Kidney (tissue), 22 donors: ENCODE results near the gene DDI2. TPM values are rescaled to one million over a fixed set of nuclear protein-coding genes. Genes with fewer than 3 reads are reported as not detected.

Source experiments
- DNase-seq, 5 donors: peaks; one replicate each; pipeline ENCODE4 v3.0.0-alpha.2; 2013 to 2020
- FAIRE-seq: peaks from 2 replicates; lab custom pipeline; 2012; peaks lifted over from hg19 to GRCh38; lab: Jason Lieb, UNC
- H3K27ac ChIP-seq, 2 donors: one replicate each; pipeline ENCODE4 v1.7.0; 2013; ENCODE audit warnings: low read depth in 2 of 2, low read length in 2 of 2, inconsistent platforms in 1 of 2
- H3K27me3 ChIP-seq: one replicate; pipeline ENCODE4 v1.7.1; 2013; ENCODE audit warnings: low read length, inconsistent platforms; ENCODE audit not compliant: control insufficient read depth, insufficient read depth
- H3K36me3 ChIP-seq, 3 donors: one replicate each; pipeline versions ENCODE4 v1.7.0 to v1.7.1; 2013; ENCODE audit warnings: low read length in 3 of 3, control low read depth in 1 of 3, inconsistent platforms in 1 of 3; ENCODE audit not compliant: insufficient read depth in 3 of 3, control insufficient read depth in 2 of 3
- H3K4me1 ChIP-seq, 3 donors: one replicate each; pipeline versions ENCODE4 v1.7.0 to v1.7.1; 2013; ENCODE audit warnings: low read length in 3 of 3, inconsistent platforms in 1 of 3, low read depth in 1 of 3; ENCODE audit not compliant: control insufficient read depth in 2 of 3, insufficient read depth in 2 of 3
- H3K4me3 ChIP-seq, 3 donors: one replicate each; pipeline versions ENCODE4 v1.7.0 to v1.8.1; 2013; ENCODE audit warnings: low read length in 3 of 3, control low read depth in 1 of 3, inconsistent platforms in 1 of 3
- H3K9ac ChIP-seq, 3 donors: one replicate each; pipeline versions ENCODE4 v1.7.0 to v1.7.1; 2013; ENCODE audit warnings: low read length in 3 of 3, control low read depth in 1 of 3, inconsistent platforms in 1 of 3
- H3K9me3 ChIP-seq, 3 donors: one replicate each; pipeline versions ENCODE4 v1.7.0 to v1.7.1; 2013; ENCODE audit warnings: low read length in 3 of 3, control low read depth in 1 of 3, inconsistent platforms in 1 of 3; ENCODE audit not compliant: control insufficient read depth in 2 of 3, insufficient read depth in 1 of 3
- CTCF ChIP-seq: IDR thresholded peaks from 3 replicates; pipeline ENCODE4 v1.5.1; 2012; ENCODE audit warnings: mild to moderate bottlenecking, moderate library complexity, borderline replicate concordance; ENCODE audit not compliant: insufficient read depth; ENCODE audit errors: extremely low read depth
- intact Hi-C: fragments of 100-400 bp; cut with DNase I; formaldehyde crosslinking; loops from one replicate; pipeline ENCODE4 v1.11.1; 2022
- long read RNA-seq, 10 donors: library from polyadenylated mRNA in 1 of 10; unstranded in 1 of 10; transcript quantifications; one replicate each; pipeline ENCODE4 v2.0.0 and lab custom pipeline, GENCODE V29; 2021 to 2026
- polyA plus RNA-seq: library from polyadenylated mRNA; stranded (reverse); fragments of 350-450 nt; fragmentation: Illumina TruSeq; extraction: RNeasy Lipid Tissue Mini Kit (QIAGEN cat#74804); gene quantifications from one replicate; pipeline ENCODE4 v1.2.3, GENCODE V29; 2014; ENCODE audit warnings: low read depth, low replicate concordance; ENCODE audit not compliant: insufficient read depth
- total RNA-seq: library from RNA; stranded (reverse); fragmentation: NEBNext Ultra II Directional; extraction: Animal tissue kit (Norgen Biotek cat#: 25700); gene quantifications from one replicate; pipeline ENCODE4 v1.2.1, GENCODE V29; 2021
- donor health status: control.
- donor health status: control.
- donor health status: control.
- donor health status: control.
- donor health status: control.
- donor health status: DM: yes; HTN: yes; CAD: no.
- donor health status: Normal renal cell carcinoma (clear cell type).

DDI2 gene
- total RNA-seq (28.3 TPM), polyA plus RNA-seq (4.0 TPM)
- long read RNA-seq, donor 1, full-length matches to known transcripts: 2 of 2 reads
- long read RNA-seq, donor 1, partial matches to known transcripts: 0 of 2 reads
- long read RNA-seq, donor 1, other reads (novel, unspliced or antisense): 0 of 2 reads
- long read RNA-seq, donor 2, full-length matches to known transcripts: 4 of 4 reads
- long read RNA-seq, donor 2, partial matches to known transcripts: 0 of 4 reads
- long read RNA-seq, donor 2, other reads (novel, unspliced or antisense): 0 of 4 reads
- long read RNA-seq, donor 3, full-length matches to known transcripts: 2 of 2 reads
- long read RNA-seq, donor 3, partial matches to known transcripts: 0 of 2 reads
- long read RNA-seq, donor 3, other reads (novel, unspliced or antisense): 0 of 2 reads
- long read RNA-seq, donor 4, partial matches to known transcripts: 0 of 1 reads
- long read RNA-seq, donor 4, other reads (novel, unspliced or antisense): 0 of 1 reads
- long read RNA-seq, donor 5: 0 reads
- long read RNA-seq, donor 6: 0 reads
- long read RNA-seq, donor 7, partial matches to known transcripts: 0 of 7 reads
- long read RNA-seq, donor 7, other reads (novel, unspliced or antisense): 7 of 7 reads
- long read RNA-seq, donor 8: 0 reads
- long read RNA-seq, donor 9: 0 reads
- long read RNA-seq, donor 10, full-length matches to known transcripts: 5 of 5 reads
- long read RNA-seq, donor 10, partial matches to known transcripts: 0 of 5 reads
- long read RNA-seq, donor 10, other reads (novel, unspliced or antisense): 0 of 5 reads

DNA sequence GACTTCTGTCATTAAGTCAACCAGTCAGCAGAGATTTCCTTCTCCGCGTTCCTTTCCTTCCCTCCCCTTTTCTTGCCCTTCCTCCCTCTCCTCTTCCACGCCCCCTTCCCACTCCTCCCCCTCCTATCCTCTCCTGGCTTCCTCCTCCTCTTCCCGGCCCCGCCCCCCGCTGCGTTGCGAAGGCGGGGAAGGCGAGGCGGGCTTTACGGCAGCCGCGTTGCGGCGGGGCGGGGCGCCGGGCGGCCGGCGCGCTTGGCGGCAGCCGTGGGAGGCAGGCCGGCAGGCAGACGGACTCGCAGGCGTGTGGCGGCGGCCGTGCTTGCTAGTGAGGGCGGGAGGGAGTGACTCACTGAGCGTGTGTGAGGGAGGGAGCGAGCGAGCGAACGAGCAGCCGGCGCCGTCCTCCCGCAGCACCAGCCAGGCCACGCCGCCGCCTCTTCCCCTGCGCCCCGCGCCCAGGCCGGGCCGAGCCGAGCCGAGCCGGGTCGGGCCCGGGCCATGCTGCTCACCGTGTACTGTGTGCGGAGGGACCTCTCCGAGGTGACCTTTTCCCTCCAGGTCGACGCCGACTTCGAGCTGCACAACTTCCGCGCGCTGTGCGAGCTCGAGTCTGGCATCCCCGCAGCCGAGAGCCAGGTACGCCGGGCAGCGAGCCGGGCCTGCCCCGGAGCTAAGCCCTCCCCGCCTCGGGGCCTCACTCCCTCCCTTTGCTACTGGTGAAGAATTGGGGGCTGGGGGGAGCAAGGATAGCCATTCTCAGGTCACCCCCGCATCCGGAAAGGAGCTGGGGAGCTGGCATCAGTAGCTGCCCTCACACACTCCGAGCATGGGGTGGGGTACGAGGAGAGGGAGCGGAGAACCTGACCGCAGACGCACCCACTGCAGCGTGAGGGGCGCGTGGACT, at the start of gene DDI2:
TSS of gene DDI2 (plus strand) at position 286 of the 904 bp plus-strand sequence. CDS start at position 499, 213 bp downstream.
- peaks cover 5 to 19% (median 9%) of the 10 kb centered on the region in 3 donors for H3K4me1 ChIP-seq
- H3K27ac ChIP-seq: peak within 1 kb of the TSS; percentile 91 to 97
- H3K9ac ChIP-seq: peak within 1 kb of the TSS; percentile 66 to 93 (median 71)
- FAIRE-seq (no peak), DNase-seq (peak; percentile 98 to 100 (median 99))
- peak within 1 kb of the TSS; percentile 77 to 97 (median 92) for H3K4me3 ChIP-seq
- no peaks in the 10 kb centered on the region for H3K36me3 ChIP-seq
- no peak for TF ChIP-seq CTCF
- H3K27me3 ChIP-seq: no peaks in the 10 kb centered on the region
- H3K9me3 ChIP-seq: no peaks in the 10 kb centered on the region
- intact Hi-C loops: no loop called here

DNA sequence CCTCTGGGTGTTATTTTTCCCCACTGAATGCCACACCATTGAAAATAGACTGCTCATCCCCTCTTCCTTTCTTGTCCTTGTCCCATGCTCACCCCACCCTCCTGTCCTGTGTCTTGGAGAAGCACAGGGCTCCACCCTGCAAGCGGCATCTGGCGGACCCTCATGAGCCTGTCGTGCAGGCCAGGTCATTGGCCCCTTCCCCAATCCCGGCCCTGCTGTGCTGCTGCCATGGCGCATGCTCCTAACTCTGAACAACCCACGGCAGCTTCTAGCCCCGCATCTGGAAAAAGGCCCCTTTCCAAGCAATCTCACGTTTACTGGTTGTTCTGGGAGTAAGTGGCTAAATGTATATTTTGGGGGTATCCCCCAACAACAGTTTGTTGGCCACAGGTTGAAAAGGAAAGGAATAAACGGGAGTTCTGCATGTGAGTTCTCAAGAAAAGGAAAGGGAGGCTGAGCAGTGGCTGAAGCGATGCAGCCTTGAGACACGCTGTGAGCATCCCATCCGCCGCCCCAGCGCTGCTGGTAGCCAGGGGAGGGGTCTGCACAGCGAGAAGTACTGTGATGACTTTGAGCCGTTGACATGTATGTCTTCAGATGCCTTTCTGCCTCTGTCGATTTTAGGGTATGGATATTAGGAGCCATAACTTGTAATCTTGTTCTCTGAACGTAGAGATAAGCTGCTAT, 48.7 kb upstream of the DDI2 start:
- no peaks in the 10 kb centered on the region for H3K4me1 ChIP-seq
- no peaks in the 10 kb centered on the region for H3K9me3 ChIP-seq
- H3K9ac ChIP-seq: no peak overlapping the region
- H3K36me3 ChIP-seq: peaks cover 15 to 48% (median 23%) of the 10 kb centered on the region in 3 donors
- no peak for FAIRE-seq
- no peak for DNase-seq
- TF ChIP-seq CTCF: no peak
- no peak overlapping the region for H3K27ac ChIP-seq
- no peak overlapping the region for H3K4me3 ChIP-seq
- H3K27me3 ChIP-seq: no peaks in the 10 kb centered on the region
- intact Hi-C loops: no loop called here

DNA sequence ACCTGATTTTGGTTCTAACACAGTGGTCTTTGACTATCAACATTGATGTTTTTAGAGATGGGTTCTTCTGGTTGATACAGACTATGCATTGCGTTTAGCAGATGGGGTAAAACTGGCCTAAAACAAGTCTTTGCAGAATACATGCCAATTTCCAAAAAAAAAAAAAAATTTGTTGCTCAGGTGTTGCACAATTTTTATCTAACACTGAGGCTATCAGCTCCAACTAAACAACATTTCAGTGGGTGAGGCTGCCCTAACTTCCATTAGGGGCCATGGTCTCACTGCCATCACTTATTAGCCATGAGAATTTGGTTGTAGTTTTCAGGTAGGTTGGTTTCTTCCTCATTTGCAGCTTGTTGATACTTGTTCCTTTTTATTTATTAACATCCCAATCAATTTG, 46.4 kb upstream of the DDI2 start:
- H3K27ac ChIP-seq: no peak overlapping the region
- FAIRE-seq: no peak
- intact Hi-C loops: no loop called here

More for the DNA sequence above, 46.4 kb upstream of the DDI2 start:
- no peak for TF ChIP-seq CTCF
- Histone ChIP-seq H3K4me1 (peaks cover 0 to 5% (median 0%) of the 10 kb centered on the region in 3 donors), H3K27me3 (no peaks in the 10 kb centered on the region), H3K9me3 (no peaks in the 10 kb centered on the region), H3K9ac (no peak overlapping the region), H3K36me3 (peaks cover 12 to 36% (median 18%) of the 10 kb centered on the region in 3 donors), H3K4me3 (no peak overlapping the region)
- no peak for DNase-seq
